GM21526 (cell line): ENCODE measurements around the gene TRIML1.

Source experiments
- ATAC-seq: cut with Tn5 transposase; IDR thresholded peaks from one replicate; pipeline ENCODE4 v1.9.1; 2021; ENCODE audit warnings: moderate library complexity; ENCODE audit not compliant: unreplicated experiment, low FRiP score

The TRIML1 gene, protein sequence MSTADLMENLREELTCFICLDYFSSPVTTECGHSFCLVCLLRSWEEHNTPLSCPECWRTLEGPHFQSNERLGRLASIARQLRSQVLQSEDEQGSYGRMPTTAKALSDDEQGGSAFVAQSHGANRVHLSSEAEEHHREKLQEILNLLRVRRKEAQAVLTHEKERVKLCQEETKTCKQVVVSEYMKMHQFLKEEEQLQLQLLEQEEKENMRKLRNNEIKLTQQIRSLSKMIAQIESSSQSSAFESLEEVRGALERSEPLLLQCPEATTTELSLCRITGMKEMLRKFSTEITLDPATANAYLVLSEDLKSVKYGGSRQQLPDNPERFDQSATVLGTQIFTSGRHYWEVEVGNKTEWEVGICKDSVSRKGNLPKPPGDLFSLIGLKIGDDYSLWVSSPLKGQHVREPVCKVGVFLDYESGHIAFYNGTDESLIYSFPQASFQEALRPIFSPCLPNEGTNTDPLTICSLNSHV

DNA sequence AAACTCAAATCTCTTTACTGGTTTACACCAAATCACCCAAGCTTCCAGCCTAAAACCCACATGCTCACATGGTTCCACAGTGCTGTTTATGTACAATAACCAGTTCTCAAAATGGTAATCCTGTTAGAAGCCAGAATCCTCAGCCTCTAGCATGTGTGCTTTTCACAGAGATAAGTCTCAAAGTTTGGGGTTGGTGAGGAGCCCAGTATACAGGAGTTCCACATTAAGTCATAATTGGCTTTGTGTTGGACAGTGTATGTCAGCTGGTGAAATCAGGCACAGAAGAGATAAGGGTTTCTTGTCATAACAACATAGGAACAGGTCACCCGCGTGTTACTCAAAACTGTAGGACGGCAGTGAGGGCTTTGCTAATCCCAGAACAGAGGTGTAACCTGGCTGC lies at the start of gene TRIML1:
Gene TRIML1 (plus strand): TSS at position 301 of the 400 bp plus-strand sequence. CDS start 118 bp downstream, outside the sequence.
- no peak for ATAC-seq

DNA sequence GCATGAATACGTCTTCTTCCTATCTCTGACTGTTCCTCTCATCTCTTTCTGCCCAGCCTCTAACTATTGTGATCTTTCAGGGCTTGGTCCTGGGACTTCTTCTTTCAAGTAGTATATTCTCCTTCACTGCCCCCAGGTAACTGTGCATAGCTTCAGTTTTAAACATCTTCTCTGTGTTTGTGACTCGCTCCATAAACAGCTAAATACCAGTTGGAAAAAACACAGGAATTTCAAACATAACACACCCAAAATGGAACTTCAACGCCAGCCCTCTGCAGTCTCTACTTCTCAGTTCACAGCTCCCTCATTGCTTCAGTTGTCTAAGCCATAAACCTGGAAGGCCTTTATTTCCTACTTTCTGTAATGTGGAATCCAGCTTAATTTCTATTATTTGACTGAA lies 46.4 kb upstream of the TRIML1 start:
- ATAC-seq, result no peak

DNA sequence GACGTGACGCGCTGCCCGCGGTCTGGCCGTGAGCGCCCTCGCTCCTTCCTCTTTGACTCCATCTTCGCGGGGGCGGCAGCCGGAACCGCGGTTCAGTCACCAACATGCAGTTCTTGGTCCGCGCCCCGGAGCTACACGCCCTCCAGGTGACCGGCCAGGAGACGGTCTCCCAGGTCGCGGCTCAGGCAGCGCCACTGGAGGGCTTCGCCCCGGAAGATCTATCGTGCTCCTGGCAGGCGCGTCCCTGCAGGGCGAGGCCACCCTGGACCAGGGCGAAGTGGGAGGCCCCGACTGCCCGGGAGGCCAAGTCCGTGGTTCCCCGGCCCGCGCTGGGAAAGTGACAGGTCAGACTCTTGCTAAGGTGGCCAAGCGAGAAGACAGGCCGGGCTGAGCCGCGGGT lies 32.8 kb upstream of the TRIML1 start:
- ATAC-seq, result no peak

DNA sequence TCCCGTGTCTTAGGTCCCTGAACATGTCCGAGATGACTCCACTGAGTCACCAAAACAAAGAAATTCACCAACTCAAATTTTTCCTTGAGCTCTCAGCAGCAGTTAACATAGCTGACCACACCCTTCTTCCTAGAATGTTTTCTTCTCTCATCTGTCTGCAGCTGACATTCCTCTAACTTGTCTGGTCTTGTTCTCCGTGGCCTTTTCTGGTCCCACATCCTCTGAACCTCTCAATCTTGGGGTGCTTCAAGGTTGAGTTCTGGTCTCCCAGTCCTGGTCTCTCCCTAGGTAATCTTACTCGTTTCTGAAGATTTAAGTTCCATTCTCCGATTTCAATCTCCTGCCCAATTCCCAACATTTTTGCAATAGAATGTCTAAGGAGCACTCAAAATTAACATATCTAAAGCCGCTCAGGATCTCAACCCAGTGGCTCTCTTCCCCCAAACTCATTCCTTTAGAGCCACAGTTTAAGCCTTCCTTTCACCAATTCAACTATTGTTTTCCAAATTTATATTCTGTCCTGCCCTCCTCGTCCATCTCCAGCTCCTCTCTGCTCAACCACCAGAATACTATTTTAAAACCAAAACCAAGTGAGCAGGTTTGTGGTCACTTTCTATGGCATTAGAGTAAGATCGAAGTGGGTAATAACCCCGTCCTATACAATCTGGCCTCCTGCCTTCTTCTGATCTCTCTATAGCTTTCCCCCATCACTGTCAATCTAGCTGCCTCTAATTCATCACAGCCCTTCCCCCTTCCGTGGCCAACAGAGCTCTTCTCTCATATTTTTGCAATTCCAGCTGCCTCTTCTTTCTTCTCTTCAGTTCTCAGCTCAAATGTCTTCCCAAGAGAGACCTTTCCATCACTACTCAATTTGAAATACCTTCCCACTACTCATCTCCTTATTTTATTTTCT lies 31.1 kb upstream of the TRIML1 start:
- no peak for ATAC-seq

DNA sequence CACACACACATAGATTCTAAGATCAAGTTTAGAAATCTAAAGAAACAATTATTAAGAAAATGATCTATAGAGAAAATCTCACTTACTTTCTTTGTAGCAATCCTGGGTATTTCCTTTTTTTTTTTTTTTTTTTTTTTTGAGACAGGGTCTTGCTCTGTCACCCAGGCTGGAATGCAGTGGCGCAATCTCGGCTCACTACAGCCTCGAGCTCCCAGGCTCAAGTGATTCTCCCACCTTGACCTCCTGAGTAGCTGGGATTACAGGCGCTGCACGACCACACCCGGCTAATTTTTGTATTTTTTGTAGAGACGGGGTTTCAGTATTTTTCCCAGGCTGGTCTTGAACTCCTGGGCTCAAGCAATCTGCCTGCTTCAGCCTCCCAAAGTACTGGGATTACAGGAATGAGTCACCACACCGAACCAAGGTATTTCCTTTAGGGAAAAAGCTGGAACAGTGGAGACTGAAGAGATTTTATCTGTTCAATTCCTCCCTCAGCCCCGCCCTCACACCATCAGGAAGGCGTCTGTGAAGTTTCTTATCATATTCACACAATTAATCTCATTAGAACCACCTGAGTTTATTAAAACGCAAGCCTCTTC lies 30.0 kb upstream of the TRIML1 start, which contains the start of gene TRIML2:
Gene TRIML2 (minus strand): TSS at position 447 of the 599 bp plus-strand sequence. CDS start 4,235 bp downstream, outside the sequence.
- no peak for ATAC-seq

DNA sequence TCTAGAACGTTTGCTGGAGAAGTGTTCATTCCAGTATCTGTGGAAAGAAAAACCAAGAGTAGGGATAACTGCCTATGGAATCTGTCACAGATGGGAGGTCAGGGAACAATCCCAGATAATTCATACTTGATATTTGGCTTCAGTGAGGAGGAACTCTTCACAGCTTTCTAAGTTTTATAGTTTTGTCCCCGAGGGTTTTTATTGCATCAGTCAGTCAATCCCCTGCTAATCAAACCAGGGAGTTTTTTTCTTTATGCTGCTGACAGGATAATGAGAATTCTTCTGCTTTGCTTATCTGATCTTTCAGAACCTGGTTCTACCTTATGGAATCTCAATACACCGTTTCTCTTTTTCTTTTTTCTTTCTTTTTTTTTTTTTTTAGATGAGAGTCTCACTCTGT lies 29.2 kb upstream of the TRIML1 start:
- no peak for ATAC-seq

DNA sequence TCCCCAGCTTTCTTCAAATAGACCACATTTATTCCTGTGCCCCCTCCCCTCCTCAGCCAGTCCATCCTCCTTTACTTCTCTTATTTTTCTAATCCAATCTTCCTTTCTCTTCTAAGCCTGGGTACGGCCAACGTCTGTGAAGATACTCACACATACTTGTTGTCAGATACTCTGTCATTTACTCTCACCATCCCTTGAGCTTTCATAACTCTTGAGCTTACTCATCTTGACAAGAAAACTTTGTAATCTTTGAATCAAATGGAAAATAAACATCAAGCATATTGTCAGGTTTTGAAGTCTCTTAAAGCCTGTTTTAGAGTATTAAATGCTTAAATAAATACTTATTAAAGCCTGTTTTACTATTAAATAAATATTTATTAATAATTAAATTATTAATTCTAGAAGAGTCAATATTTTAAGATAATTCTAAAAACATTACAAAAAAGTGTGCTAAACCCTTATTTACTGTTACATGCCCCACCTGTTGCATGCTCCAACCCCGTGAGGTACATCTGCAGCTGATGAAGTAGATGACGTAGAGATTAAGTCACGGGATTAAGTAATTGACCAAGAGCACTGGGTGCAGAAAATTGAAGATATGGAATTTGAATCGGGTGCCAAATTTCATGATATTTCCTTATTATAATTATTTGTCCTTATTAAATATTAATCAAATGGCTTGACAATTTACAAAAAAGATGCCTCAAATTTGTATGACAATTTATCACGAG lies 28.3 kb upstream of the TRIML1 start:
- ATAC-seq, result no peak

DNA sequence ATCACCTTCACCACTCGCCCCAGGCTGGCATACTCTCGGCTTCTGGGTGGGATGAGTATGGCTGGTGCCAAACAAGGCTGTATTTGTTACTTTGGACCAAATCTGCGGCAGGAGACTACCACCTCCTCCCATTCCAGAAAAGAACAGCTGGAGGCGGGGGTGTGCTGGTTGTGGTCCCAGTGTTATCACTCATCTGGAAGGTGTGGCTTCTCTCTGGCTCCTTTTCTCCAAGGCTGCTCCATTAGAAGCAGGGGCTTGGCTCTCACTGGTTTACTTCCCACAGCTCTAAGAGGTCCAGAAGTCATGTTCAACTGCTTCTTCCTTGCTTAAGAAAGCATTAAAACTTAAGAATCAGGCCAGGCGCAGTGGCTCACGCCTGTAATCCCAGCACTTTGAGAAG lies 27.3 kb upstream of the TRIML1 start:
- no peak for ATAC-seq

DNA sequence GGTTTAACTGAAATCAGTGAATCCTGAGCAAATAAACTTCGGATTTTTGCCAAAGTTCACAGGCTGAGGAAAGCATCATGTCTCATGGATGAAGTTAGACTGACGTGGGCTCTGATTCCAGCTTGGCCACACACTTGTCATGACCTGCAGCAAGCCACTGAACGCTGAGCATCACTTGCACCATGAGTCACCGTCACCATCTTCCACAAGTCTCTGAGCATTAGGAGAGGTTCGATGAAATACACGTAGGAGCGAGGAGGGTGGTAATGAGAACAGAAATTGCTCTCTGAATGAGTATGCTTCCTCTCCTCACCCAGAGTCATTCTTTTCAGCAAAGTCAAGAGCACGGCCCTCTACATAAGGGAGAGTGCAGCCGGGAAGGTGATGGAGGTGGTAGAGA lies 26.1 kb upstream of the TRIML1 start:
- no peak for ATAC-seq

DNA sequence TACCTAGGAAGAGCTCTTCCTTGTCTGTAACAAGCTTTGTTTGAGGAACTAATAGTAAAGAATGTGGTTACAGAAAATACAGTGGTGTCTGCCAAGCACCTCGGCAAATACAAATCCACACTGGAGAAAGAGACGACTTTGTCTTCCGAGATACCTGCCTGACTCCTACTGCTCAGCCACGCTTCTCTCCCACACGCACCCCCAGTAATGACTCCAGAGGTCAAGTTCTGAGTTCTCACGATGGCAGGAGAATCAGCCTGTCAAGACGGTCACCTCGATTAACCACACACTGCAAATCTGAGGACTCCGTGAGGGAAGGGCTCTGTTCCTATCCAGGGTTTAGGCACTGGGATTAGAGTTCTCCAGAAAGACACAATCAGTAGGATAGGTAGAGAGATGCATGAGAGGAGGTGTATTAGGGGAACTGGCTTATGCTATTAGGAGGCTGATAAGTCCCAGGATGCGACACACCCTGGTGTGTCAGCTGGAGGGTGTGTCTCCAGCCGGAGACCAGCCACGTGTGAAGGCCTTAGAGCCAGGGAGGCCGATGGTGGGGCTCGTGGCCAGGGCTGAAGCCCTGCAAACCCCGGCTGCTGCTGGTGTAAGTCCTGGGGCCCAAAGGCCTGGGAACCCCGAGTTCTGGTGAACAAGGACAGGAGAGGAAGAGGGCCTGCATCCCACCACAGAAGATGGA lies 21.5 kb upstream of the TRIML1 start:
- ATAC-seq, result no peak

DNA sequence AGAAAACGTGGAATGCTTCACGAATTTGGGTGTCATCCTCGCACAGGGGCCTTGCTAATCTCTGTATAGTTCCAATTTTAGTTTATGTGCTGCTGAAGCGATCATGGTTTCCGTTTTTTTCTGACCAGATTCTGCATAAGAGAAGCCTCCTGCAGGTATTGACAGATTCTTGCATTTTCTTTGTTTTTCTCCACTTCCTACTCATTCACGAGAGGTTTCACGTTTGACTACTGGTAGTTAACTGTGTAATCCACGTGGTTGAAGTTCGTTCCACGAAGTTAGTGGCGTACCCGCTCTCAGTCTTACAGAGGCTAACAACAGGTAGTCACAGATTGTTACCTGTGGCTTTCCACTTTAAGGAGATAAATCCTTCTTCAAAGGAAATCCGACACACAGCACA lies 17.7 kb upstream of the TRIML1 start:
- no peak for ATAC-seq

DNA sequence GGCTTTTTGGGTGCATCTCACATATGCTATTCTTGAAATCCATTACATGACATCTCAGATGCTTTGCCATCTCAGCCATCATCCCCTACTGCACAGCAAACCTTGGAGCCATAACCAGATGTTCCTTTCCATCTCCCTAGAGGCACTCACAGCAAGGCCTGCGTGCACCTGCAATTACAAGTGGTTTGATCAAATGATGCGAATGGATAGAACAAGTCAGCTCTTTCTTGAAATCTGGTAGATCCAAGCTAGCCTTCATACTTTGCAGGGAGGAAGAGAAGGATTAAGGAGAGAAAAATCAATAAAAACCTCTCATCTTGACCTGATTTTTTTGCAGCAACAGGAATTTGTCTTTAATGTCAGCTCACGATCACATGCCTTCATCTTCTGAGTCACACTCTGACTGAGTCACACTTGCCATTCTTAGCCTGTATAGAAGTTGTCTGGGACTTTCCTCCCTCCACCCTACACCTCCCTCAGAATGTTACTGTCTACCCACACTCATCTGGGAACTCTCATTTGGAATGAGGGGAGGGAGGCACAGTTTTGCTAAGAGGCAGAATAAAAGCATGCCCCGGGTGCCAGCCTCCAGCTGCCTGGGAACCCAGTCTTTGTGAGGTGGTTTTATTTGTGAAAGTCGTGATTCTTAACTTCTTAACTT lies 11.9 kb upstream of the TRIML1 start:
- ATAC-seq, result no peak

DNA sequence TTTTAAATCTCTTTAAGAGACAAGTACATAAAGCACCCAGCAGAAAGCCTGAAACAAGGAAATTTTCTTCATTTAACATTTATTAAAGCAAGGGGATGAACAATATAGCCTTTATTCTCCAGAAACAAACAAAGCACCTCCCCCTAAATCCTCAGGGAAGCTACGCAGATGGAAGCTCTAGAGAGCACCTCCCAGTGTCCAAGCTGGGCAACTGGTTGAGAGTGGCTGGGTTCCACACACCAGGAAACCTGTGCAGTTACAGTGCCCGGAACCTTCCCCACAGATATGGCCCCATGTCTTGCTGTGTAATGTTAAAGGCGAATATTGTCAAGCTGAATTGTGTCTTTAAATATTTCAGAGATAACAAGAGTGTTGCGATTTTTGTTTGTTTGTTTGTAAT lies 8.9 kb upstream of the TRIML1 start:
- ATAC-seq, result no peak

DNA sequence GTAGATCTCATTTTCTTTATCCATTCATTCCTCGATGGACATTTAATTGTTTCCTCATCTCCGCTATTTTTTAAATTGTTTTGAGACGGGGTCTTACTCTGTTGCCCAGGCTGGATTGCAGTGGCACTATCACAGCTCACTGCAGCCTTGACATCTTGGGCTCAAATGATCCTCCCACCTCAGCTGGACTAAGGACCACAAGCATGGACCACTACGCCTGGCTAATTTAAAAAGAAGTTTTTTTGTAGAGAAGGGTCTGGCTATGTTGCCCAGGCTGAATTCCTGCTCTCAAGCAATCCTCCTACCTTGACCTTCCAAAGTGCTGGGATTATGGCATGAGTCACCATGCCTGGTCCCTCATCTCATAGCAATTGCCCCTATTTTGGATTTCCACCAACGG lies 7.0 kb upstream of the TRIML1 start:
- no peak for ATAC-seq

DNA sequence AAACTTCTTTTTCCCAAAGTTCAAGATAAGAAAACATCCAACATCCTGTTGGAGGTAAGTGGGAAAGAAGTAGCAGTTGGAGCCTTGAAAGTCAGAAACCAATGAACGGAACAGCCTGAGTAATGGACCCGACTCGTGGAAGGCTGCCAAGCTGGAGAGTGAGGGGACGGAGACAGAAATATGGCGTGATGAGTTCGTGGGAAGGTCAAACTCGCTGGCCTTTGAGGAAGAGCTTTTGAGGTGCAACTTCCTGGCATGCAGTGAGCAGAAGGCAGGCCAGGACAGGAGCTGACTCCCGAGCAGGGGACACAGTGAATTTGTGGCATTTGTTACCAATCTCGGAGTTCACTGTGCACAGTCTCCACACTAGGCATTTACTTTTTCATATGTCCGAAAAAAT lies 1.0 kb upstream of the TRIML1 start:
- no peak for ATAC-seq

DNA sequence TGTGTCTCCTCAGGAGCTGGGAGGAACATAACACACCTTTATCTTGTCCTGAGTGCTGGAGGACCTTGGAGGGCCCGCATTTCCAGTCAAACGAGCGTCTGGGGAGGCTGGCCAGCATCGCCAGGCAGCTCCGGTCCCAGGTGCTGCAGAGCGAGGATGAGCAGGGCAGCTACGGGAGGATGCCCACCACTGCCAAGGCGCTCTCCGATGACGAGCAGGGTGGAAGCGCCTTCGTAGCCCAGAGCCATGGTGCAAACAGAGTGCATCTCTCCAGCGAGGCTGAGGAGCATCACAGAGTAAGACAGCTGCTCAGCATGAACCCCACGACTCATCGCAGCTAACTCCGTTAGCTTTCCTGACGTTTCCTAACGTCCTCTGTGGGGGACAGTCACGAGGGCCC lies 430 bp downstream of the TRIML1 start:
- ATAC-seq, result no peak

DNA sequence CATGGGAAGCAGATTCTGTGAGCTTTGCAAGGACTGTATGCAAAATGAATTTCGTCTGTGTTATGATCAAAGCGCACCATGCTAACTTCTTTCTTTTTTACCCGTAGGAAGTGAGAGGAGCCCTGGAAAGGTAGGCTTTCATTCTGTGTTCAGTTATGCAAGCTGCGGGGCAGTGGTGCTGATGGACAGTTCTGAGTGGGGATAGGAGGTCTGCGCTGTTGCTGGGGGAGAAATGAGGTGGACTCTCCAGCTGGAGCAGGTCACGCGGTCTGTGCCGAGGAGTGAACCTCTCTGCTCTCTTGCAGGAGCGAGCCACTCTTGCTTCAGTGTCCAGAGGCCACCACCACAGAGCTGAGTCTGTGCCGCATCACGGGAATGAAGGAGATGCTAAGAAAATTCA lies 4.5 kb downstream of the TRIML1 start:
- no peak for ATAC-seq

DNA sequence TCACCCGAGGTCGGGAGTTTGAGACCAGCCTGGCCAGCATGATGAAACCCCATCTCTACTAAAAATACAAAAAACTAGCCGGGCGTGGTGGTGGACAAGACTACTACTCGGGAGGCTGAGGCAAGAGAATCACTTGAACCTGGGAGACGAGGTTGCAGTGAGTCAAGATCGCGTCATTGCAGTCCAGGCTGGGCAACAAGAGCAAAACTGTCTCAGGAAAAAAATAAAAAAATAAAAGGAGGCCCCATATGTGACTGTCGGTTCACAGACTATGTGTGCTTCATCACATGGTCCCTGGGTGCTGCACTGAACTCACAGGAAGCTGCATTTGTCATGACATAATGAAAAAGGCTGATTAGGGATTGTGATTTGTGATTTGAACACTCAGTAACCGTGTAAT lies 6.4 kb downstream of the TRIML1 start:
- no peak for ATAC-seq

DNA sequence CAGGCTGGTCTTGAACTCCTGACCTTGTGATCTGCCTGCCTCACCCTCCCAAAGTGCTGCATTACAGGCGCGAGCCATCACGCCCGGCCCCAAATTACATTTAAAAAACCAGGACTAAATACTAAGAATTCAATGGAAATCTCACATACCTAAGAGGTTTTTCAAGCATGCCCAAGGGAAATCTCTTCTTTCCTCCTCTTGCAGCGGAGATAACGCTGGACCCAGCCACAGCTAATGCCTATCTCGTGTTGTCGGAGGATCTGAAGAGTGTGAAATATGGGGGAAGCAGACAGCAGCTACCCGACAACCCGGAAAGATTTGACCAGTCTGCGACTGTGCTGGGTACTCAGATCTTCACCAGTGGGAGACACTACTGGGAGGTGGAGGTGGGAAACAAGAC lies 7.4 kb downstream of the TRIML1 start:
- no peak for ATAC-seq
